ENCODE measurements around the gene BLACAT1. TPM values are rescaled to one million over a fixed set of nuclear protein-coding genes. Genes with fewer than 3 reads are reported as not detected.

Gene BLACAT1
- total RNA-seq, 1 donor from 2014 or later: 0.84 TPM

DNA sequence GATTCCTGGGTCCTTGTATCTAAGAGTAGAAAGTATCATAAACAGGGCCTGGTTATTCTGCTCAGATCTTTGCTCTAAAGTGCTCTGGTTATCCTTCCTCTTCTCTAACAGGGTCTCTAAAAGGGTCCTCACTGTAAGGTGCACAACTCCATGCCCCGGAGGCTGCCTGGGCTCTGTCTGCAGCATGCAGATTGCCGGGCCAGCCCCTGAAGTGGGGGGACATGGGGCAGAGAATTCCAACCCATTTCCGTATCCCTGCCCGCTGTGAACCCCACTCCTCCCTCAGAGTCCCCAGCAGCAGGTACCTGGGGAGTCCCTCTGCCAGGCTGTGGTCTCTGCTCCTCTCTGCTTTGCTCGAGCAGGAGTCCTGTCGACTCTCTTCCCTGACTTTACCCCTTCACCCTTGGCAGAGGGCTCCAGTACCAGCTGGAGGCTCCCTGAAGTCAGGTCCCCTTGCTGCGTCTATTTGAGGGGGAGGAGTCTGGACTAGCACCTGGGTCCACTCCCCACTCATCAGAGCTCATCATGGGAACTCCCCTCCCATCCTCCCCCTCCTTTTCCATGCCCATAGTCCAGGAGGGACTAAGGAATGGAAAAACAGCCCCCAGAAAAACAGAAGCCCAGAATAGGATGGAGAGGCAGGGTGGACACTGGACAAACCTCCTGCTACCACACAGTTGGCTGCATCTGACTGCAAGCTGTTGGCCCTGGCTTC is 12.1 kb downstream of the BLACAT1 start:
- DNase-seq (no peak), ATAC-seq (no peak)
- TF ChIP-seq, protein P1, sequence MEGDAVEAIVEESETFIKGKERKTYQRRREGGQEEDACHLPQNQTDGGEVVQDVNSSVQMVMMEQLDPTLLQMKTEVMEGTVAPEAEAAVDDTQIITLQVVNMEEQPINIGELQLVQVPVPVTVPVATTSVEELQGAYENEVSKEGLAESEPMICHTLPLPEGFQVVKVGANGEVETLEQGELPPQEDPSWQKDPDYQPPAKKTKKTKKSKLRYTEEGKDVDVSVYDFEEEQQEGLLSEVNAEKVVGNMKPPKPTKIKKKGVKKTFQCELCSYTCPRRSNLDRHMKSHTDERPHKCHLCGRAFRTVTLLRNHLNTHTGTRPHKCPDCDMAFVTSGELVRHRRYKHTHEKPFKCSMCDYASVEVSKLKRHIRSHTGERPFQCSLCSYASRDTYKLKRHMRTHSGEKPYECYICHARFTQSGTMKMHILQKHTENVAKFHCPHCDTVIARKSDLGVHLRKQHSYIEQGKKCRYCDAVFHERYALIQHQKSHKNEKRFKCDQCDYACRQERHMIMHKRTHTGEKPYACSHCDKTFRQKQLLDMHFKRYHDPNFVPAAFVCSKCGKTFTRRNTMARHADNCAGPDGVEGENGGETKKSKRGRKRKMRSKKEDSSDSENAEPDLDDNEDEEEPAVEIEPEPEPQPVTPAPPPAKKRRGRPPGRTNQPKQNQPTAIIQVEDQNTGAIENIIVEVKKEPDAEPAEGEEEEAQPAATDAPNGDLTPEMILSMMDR (IDR thresholded peaks at IDR 0.05): no peak
- intact Hi-C loops (cut with DNase I): no loop called here
- Histone ChIP-seq H3K27ac (no peak overlapping the region), H3K4me1 (peaks cover 33% of the 10 kb centered on the region), H3K9me3 (no peaks in the 10 kb centered on the region), H3K36me3 (no peaks in the 10 kb centered on the region), H3K27me3 (no peaks in the 10 kb centered on the region), H3K4me3 (no peak overlapping the region)

DNA sequence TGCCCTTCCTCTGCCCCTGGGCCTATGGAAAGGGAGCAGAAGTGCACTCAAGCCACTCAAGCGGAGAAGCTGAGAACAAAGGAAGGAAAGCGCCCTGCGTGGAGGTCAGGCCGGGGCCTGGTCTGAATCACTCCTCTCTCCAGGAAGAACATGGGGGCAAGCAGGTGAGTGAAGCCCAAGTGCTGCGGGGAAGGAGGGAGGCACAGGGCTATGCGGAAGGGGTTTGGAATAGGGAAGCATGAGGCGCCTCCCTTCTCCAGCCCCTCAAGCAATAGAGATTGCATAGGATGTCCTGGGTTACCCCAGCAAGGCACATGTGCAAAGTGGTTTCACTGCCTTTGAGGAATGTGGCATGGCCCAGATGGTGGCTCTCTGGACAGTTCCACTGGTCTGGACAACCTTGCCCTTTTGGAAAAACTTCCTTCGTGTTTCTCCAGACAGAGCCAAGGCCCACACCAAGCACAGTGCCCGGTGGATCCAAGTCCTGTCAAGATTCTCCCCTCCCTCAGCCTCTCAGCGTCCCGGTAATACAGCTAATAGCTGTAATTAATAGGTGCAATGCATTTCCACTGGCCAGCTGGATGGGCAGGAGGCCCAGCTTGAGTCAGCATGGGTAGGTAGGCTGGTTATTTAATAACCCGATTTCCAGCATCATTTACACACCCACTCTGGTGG is 13.7 kb downstream of the BLACAT1 start:
- TF ChIP-seq, protein P1 (IDR thresholded peaks at IDR 0.05): no peak
- Histone ChIP-seq H3K4me1 (peaks cover 38% of the 10 kb centered on the region), H3K27ac (no peak overlapping the region), H3K9me3 (no peaks in the 10 kb centered on the region), H3K36me3 (no peaks in the 10 kb centered on the region), H3K27me3 (no peaks in the 10 kb centered on the region), H3K4me3 (no peak overlapping the region)
- DNase-seq: peak; percentile 68
- intact Hi-C loops (cut with DNase I): no loop called here
- ATAC-seq: peak; percentile 10

DNA sequence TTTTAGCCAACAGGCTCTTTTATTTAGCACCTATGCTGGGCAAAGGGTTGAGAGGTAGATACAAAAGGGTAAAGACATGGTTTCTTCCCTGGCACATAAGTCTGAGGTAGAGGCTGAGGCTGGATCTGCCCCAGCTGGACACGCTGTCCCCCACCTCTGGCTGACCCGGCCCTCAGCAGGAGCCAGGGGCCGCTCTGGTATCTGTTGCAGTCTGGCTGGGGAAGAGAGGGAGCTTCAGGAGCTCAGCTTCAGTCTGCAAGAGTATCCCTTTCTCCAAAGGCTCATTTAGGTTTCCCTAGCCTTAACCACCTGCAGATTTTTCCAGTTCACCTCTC is 14.2 kb downstream of the BLACAT1 start:
- intact Hi-C loops (cut with DNase I): no loop called here
- H3K9me3 ChIP-seq: no peaks in the 10 kb centered on the region
- TF ChIP-seq, protein P1 (IDR thresholded peaks at IDR 0.05): no peak
- peaks cover 38% of the 10 kb centered on the region for H3K4me1 ChIP-seq
- no peak overlapping the region for H3K4me3 ChIP-seq
- DNase-seq (no peak), ATAC-seq (no peak)
- no peak overlapping the region for H3K27ac ChIP-seq
- no peaks in the 10 kb centered on the region for H3K36me3 ChIP-seq
- H3K27me3 ChIP-seq: no peaks in the 10 kb centered on the region

DNA sequence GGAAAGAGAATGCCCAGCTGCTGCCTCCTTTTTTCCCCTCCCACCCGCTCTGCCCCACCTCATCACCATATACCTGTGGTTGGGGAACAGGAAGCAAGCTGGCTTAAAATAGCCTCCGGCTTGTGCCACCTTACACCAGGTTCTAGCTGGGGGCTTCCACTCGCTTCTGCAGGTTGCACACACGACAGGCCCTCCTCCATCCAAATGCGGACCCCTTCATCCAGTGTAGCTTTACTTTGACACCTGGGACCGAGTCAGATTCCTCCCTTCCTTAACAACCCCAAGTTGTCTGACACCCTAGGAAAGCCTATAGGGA is 14.6 kb downstream of the BLACAT1 start:
- intact Hi-C loops (cut with DNase I): no loop called here
- Histone ChIP-seq H3K4me3 (no peak overlapping the region), H3K27ac (no peak overlapping the region), H3K27me3 (no peaks in the 10 kb centered on the region), H3K4me1 (peaks cover 38% of the 10 kb centered on the region), H3K9me3 (no peaks in the 10 kb centered on the region), H3K36me3 (no peaks in the 10 kb centered on the region)
- TF ChIP-seq, protein P1 (IDR thresholded peaks at IDR 0.05): no peak
- no peak for ATAC-seq
- no peak for DNase-seq

DNA sequence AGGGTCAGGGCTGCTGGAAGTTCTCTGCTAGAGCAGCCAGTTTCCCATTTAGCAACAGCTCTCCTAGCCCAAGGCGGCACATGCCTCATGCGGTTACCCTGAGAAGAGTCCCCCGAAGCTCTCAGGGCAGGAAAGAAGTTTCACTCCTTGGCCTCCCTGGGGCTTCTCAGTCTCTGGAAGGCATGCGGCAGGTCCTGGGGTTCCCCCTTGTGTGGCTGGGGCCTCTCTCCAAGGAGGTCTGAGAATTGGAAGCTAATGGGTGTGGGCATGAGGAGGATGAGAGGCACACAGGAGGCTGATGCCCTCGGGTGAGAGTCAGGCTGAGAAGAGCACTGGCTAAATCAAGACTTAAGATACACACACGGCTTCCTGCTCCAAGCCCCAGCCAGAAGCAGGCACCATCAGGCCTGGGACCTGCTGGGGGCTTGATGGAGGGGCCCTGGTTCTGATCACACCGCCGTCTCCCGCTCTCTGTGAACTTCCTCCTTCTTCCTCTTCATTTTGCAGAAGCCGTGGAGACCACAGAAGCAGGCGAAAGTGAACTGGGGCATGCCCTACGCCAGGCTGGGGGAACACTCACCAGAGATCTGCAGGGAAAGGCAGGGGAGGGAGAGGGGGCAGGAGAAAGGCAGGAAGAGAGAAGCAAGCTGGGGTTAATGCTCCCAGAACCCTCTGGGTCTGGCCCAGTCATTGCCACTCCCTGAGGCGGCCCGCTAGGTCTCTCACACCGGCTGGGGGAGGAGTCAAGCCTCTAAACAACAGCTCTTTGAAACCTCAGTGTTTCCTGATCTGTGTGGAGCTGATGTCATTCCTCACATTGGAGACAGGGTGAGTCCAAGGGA is 15.1 kb downstream of the BLACAT1 start:
- Histone ChIP-seq H3K27me3 (no peaks in the 10 kb centered on the region), H3K27ac (no peak overlapping the region), H3K4me1 (peaks cover 38% of the 10 kb centered on the region), H3K36me3 (no peaks in the 10 kb centered on the region), H3K4me3 (no peak overlapping the region), H3K9me3 (no peaks in the 10 kb centered on the region)
- TF ChIP-seq, protein P1 (IDR thresholded peaks at IDR 0.05): no peak
- peak; percentile 81 for DNase-seq
- intact Hi-C loops (cut with DNase I): no loop called here
- ATAC-seq: peak; percentile 79
